ENCODE measurements around the gene CT45A6.
"Not testable (repeated sequence)": the region's sequence is repeated elsewhere in the genome, so short reads cannot be mapped to it uniquely, and the experiment has no call there.

CT45A6 gene

GRCh38 chrX:135802687-135803086 is at the start of gene CT45A6:
CT45A6 (minus strand) TSS chrX:135802787; CDS start chrX:135798993, 3,794 bp downstream.
- not testable (repeated sequence) for H3K4me3 ChIP-seq; DNase-seq (ENCODE audit: low read depth, low spot score); H3K36me3 ChIP-seq (ENCODE audit: insufficient read depth, low read length); H3K9me3 ChIP-seq (ENCODE audit: low read depth, low read length); H3K9ac ChIP-seq (ENCODE audit: insufficient read length); H3K27ac ChIP-seq

GRCh38 chrX:135837180-135837579 is 34.6 kb upstream of the CT45A6 start, which contains the start of gene CT45A7:
CT45A7 (minus strand) TSS chrX:135837280; CDS start chrX:135833533, 3,747 bp downstream.
- H3K27ac ChIP-seq; H3K36me3 ChIP-seq (ENCODE audit: insufficient read depth, low read length); H3K4me3 ChIP-seq; DNase-seq (ENCODE audit: low read depth, low spot score); H3K9me3 ChIP-seq (ENCODE audit: low read depth, low read length); H3K9ac ChIP-seq (ENCODE audit: insufficient read length): not testable (repeated sequence)

- not testable (repeated sequence) for H3K27ac ChIP-seq; H3K4me3 ChIP-seq; H3K9ac ChIP-seq (ENCODE audit: insufficient read length); H3K9me3 ChIP-seq (ENCODE audit: low read depth, low read length); H3K36me3 ChIP-seq (ENCODE audit: insufficient read depth, low read length); DNase-seq (ENCODE audit: low read depth, low spot score)
These were observed 17.3 kb upstream of the CT45A6 start, which contains the start of gene CT45A2 for GRCh38 chrX:135819912-135820311. CT45A2 (minus strand) TSS chrX:135820012; CDS start chrX:135816265, 3,747 bp downstream.

- H3K27ac ChIP-seq; H3K36me3 ChIP-seq (ENCODE audit: insufficient read depth, low read length); DNase-seq (ENCODE audit: low read depth, low spot score); H3K9ac ChIP-seq (ENCODE audit: insufficient read length); H3K4me3 ChIP-seq; H3K9me3 ChIP-seq (ENCODE audit: low read depth, low read length): not testable (repeated sequence)
These were observed 17.2 kb downstream of the CT45A6 start, which contains the start of gene CT45A5 for GRCh38 chrX:135785403-135785802. CT45A5 (minus strand) TSS chrX:135785503; CDS start chrX:135781729, 3,774 bp downstream.

- not testable (repeated sequence) for DNase-seq (ENCODE audit: low read depth, low spot score); H3K4me3 ChIP-seq; H3K9me3 ChIP-seq (ENCODE audit: low read depth, low read length); H3K36me3 ChIP-seq (ENCODE audit: insufficient read depth, low read length); H3K9ac ChIP-seq (ENCODE audit: insufficient read length); H3K27ac ChIP-seq
These were observed 34.5 kb downstream of the CT45A6 start, which contains the start of gene CT45A3 for GRCh38 chrX:135768091-135768490. CT45A3 (minus strand) TSS chrX:135768191; CDS start chrX:135764444, 3,747 bp downstream.

GRCh38 chrX:135744739-135745138 is 57.8 kb downstream of the CT45A6 start:
- H3K36me3 ChIP-seq (ENCODE audit: insufficient read depth, low read length); H3K4me3 ChIP-seq; H3K27ac ChIP-seq; DNase-seq (ENCODE audit: low read depth, low spot score); H3K9ac ChIP-seq (ENCODE audit: insufficient read length); H3K9me3 ChIP-seq (ENCODE audit: low read depth, low read length): not testable (repeated sequence)

Measured in SK-N-MC (cell line).